Measurements from ENCODE around the gene MAOB.
"Not testable (repeated sequence)": the region's sequence is repeated elsewhere in the genome, so short reads cannot be mapped to it uniquely, and the experiment has no call there.

MAOB gene

DNA sequence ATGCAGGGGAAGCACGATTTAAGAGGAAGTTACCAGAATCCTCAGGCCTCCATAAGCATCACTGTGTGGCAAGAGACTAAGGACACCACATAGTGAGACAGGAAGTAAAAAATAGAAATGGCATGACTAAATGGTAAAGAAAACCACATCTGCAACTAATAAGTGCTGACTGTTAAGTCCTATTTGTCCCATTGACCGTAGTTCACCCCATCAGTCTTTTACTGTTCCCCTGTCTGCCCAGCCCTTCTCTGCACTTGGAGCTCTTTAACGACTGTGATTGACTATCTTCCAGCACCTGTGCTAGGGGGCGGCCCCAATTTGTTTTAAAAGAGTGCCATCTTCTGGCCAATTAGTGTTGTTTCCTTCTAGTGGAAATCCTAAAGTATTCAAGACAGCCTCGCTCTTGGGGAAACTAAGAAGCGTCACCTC is 132.0 kb downstream of the MAOB start:
- peak; percentile 1 for DNase-seq

DNA sequence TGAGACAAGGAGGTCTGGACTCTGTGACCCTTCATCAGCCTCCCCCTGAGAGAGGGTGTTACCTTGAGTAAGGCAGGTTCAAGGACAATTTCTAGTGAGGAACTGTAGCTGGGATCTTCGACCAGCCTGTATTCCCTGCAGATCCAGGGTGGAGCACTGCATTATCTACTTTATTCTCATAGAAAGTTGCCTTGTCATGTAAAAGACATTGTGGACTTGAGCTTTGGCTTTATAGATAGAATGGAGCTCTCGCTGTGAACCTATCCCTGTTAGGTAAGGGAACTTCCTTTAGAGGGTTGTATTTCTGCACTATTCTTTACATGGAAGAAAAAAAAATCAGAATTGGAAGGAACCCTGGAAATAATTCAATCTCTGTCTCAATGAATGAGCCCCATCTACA is 134.8 kb downstream of the MAOB start:
- DNase-seq: no peak

- no peak for DNase-seq
Measured at GRCh38 chrX:43745938-43746721, 136.1 kb downstream of the MAOB start.

DNA sequence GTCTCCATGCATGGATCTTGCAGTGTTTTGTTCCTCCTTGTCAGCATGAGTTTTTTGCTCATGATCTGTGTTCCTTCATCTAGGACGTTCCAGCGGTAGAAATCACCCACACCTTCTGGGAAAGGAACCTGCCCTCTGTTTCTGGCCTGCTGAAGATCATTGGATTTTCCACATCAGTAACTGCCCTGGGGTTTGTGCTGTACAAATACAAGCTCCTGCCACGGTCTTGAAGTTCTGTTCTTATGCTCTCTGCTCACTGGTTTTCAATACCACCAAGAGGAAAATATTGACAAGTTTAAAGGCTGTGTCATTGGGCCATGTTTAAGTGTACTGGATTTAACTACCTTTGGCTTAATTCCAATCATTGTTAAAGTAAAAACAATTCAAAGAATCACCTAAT is 138.0 kb downstream of the MAOB start:
- no peak for DNase-seq

DNA sequence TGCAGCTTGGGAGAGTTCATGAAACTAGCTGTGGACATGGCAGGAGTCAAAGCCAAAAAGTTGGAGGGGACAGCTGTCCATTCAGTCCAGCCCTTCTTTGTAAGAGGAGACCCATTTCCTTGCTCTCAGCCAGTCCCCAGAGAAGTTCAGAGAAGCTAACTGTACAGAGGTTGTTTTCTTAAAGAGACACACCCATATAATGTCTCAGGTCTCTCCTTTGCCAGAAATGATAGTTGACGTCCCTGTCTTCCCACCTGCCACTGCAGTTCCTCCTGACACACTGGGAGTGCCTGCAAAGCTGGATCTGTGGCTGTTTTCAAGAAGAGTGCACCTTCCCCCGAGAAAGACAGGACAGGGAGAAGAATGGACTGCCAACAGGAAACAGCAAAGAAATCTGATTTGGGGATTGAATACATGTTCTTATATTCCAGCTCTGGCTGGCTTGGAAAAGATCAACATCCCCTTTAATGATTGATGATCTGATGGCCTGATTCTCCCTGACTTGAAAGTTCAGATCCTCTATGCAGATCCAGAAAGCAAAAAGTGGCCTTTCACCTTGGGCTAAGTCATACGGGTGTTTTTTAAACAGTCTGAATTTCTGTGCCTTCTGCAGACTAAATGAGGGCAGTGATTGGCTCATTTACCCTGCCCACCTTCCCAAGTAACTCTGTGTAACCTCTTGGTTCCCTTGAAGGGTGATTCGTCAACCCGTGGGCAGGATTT is 139.0 kb downstream of the MAOB start:
- DNase-seq: no peak

- DNase-seq: no peak
Measured at GRCh38 chrX:43741843-43742573, 140.2 kb downstream of the MAOB start.

GRCh38 chrX:43735957-43736356 is 146.3 kb downstream of the MAOB start:
- no peak for DNase-seq

- no peak for DNase-seq
Measured at GRCh38 chrX:43735534-43735933, 146.7 kb downstream of the MAOB start.

- no peak for DNase-seq
Measured at GRCh38 chrX:43734444-43734843, 147.8 kb downstream of the MAOB start.

DNA sequence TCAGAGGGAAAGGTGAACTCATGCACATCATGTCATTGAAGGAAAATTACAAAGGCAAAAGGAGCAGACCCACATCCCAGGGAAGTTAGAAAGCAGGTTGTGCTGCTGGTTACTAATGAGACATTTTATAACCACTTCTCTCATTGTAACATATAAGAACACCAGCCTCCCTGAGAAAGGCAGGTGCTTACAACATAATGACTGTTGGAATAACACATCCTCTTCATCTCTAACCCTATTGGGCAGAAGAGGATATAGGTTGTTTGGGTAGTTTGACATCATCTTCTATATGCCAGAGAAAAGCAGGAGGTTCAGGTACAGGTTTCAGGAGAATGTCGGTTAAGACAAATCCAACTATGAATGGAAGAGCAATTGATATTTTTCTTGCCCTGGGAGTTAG is 148.6 kb downstream of the MAOB start:
- DNase-seq: no peak

DNA sequence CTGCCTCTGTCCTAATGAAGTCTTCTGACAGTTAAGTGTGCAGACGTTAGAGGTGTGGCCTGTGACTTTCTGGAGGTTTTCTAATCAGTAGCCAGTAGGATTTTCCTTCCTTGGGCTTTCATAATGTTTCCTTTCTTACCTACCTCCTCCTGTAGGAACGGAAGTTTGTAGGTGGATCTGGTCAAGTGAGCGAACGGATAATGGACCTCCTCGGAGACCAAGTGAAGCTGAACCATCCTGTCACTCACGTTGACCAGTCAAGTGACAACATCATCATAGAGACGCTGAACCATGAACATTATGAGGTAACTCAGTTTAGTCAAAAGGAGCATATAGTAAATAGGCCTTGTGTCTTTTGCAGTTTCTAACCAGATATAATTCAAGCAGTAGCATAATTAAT is 151.2 kb downstream of the MAOB start:
- DNase-seq: no peak

- no peak for DNase-seq
Measured at GRCh38 chrX:43728966-43729365, 153.3 kb downstream of the MAOB start.

DNA sequence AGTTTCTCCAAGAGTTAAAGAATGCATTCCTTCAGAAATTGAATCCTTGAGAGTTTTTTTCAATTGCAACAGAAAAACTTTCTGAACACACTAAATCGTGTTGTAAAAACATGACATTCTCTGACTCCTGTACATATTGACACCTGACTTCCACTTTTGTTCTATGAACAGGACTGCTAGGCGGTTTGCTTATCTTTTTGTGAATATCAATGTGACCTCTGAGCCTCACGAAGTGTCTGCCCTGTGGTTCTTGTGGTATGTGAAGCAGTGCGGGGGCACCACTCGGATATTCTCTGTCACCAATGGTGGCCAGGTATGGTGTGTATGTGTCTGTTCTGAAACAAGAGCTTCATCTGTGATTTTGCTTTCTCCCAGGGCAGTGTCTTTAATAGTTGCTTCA is 154.2 kb downstream of the MAOB start:
- DNase-seq: no peak

DNA sequence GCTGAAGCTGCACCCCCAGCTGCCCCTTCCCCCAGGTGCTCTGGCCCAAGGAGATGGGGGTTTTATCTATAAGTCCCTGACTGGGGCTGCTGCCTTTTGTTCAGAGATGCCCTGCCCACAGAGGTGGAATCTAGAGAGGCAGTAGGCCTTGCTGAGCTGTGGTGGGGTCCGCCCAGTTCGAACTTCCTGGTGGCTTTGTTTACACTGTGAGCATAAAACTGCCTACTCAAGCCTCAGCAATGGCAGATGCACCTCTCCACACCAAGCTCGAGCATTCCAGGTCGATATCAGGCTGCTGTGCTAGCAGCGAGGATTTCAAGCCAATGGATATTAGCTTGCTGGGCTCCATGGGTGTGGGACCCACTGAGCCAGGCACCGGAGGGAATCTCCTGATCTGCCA is 155.0 kb downstream of the MAOB start:
- not testable (repeated sequence) for DNase-seq

GRCh38 chrX:43725227-43725626 is 157.0 kb downstream of the MAOB start:
- DNase-seq: not testable (repeated sequence)

DNA sequence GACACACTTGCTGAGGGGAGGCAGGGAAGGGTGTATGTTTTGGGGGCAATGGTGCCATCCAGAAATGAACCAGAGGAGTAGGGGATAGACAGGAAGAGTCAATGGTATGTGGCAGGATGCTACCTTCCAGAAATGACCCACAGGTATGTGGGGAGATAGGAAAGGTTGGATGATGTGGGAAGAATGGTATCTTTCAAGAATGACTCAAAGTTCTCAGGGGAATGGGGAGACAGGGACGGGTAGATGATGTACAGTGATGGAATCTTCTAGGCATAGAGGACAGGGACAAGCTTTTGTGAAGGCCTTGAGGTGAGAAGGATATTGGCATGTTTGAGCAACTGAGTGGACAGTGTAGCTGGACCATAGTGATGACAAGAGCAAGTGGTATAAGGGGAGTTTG is 161.3 kb downstream of the MAOB start:
- no peak for DNase-seq

DNA sequence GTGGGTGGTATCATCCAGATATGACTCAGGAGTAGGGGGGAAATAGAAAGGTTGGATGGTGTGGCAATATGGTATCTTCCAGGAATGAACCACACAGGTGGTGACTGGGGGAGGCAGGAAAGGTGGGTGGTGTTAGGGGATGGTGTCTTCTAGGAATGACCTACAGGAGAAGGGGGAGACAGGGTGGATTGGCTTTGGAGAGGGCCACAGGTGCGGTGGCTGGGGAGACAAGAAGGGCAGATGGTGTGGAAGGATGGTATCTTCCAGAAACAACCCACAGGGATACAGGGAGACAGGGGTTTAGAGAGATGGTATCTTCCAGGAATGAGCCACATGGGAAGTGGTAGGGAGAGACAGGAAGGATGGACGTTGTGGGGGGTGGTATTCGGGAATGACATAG is 162.2 kb downstream of the MAOB start:
- DNase-seq: no peak

- no peak for DNase-seq
Measured at GRCh38 chrX:43718956-43719355, 163.3 kb downstream of the MAOB start.

DNA sequence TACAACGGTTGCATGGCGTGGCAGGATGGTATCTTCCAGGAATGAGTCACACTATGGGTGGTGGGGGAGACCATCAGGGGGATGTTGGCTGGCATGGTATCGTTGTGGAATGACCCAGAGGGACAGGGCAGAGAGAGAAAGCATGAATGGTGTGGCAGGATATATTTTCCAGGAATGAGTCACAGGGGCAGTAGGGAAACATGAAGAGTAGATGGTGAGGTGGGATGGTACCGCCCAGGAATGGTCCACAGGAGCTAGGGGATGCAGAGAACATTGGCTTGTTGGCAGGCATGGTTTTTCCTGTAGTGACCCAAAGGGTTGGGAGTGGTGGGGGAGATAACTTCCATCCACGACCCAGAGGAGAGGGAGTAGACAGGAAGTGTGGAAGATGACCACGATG is 163.7 kb downstream of the MAOB start:
- DNase-seq: no peak

- DNase-seq: no peak
Measured at GRCh38 chrX:43718081-43718480, 164.2 kb downstream of the MAOB start.

GRCh38 chrX:43717161-43717560 is 165.1 kb downstream of the MAOB start:
- DNase-seq: no peak

GRCh38 chrX:43716696-43717095 is 165.6 kb downstream of the MAOB start:
- no peak for DNase-seq
